H1 (cell line): Measurements from ENCODE around the gene GJA10.

ENCODE experiments used
- CBX8 ChIP-seq: fragments of 300-800, 300-1000 bp; sonication (generic); IDR thresholded peaks from 2 replicates; pipeline ENCODE4 v1.7.1; 2016; ENCODE audit warnings: low read depth, low read length, borderline replicate concordance
- CTCF ChIP-seq, 3 experiments: IDR thresholded peaks; 1 replicate in 2 of 3; 2 replicates in 1 of 3; pipeline versions ENCODE4 v1.5.1 to v1.6.1; 2011; ENCODE audit warnings: low read length in 3 of 3, mild to moderate bottlenecking in 3 of 3, inconsistent platforms in 2 of 3, low read depth in 1 of 3, moderate library complexity in 1 of 3; ENCODE audit not compliant: insufficient read depth in 1 of 3; ENCODE audit errors: control extremely low read depth in 1 of 3
- EGR1 ChIP-seq: IDR thresholded peaks from 2 replicates; pipeline ENCODE4 v1.6.1; 2011; ENCODE audit warnings: low read depth, low read length, borderline replicate concordance
- GTF2F1 ChIP-seq: IDR thresholded peaks from 2 replicates; pipeline ENCODE4 v1.6.1; 2012; ENCODE audit warnings: low read depth, low read length, improper control_type of control experiment, borderline replicate concordance
- HDAC2 ChIP-seq, 2 experiments: fragments of 300-600 bp in 1 of 2; sonication (generic) in 1 of 2; IDR thresholded peaks; 2 replicates each; pipeline ENCODE4 v1.6.1; 2011 to 2012; ENCODE audit warnings: low read depth in 2 of 2, low read length in 2 of 2, mild to moderate bottlenecking in 2 of 2, moderate library complexity in 2 of 2, borderline replicate concordance in 1 of 2, inconsistent platforms in 1 of 2
- RNF2 ChIP-seq: fragments of 200-900, 300-1000 bp; sonication (generic); IDR thresholded peaks from 2 replicates; pipeline ENCODE4 v1.7.1; 2016; ENCODE audit warnings: borderline replicate concordance, low read depth, mild to moderate bottlenecking, antibody characterized with exemption, low read length; ENCODE audit not compliant: poor library complexity, severe bottlenecking; ENCODE audit errors: missing control alignments
- SIN3A ChIP-seq, 2 experiments: IDR thresholded peaks in 1 of 2; conservative IDR thresholded peaks in 1 of 2; 2 replicates each; pipeline ENCODE4 v1.6.1; 2011 to 2012; ENCODE audit warnings: low read length in 2 of 2, improper control_type of control experiment in 1 of 2, low read depth in 1 of 2, mild to moderate bottlenecking in 1 of 2
- SIX5 ChIP-seq: IDR thresholded peaks from 2 replicates; pipeline ENCODE4 v1.6.1; 2011; ENCODE audit warnings: mild to moderate bottlenecking, low read depth, low read length
- SP1 ChIP-seq: IDR thresholded peaks from 2 replicates; pipeline ENCODE4 v1.6.1; 2011; ENCODE audit warnings: low read depth, low read length
- SRF ChIP-seq: IDR thresholded peaks from 2 replicates; pipeline ENCODE4 v1.6.1; 2011; ENCODE audit warnings: mild to moderate bottlenecking, low read depth, low read length, moderate library complexity
- TCF12 ChIP-seq: IDR thresholded peaks from 2 replicates; pipeline ENCODE4 v1.6.1; 2011; ENCODE audit warnings: low read depth, mild to moderate bottlenecking, low read length

- TF ChIP-seq HDAC2 (IDR thresholded peaks at IDR 0.05; ENCODE audit: borderline replicate concordance in 1 of 2, low read depth in 2 of 2, low read length in 2 of 2) (no peak), CBX8 (no peak), CTCF (IDR thresholded peaks at IDR 0.05; ENCODE audit: control extremely low read depth in 1 of 3, insufficient read depth in 1 of 3, low read depth in 1 of 3, low read length in 3 of 3) (no peak), SP1 (no peak), TCF12 (no peak), EGR1 (no peak), SIN3A (conservative IDR thresholded peaks at IDR 0.05 in 1 of 2, IDR thresholded peaks at IDR 0.05 in 1 of 2; ENCODE audit: low read depth in 1 of 2, low read length in 2 of 2) (no peak), GTF2F1 (no peak), SRF (no peak), SIX5 (no peak), RNF2 (no peak)
These were observed 30.0 kb downstream of the GJA10 start for GRCh38 chr6:89924231-89924630.
